Measurements from ENCODE around the gene ASPSCR1. TPM values are rescaled to one million over a fixed set of nuclear protein-coding genes. Genes with fewer than 3 reads are reported as not detected.

The ASPSCR1 gene
- total and polyA plus RNA-seq, 2 of the 13 experiments (the other 11 are each of a cell fraction or from before 2014, with no cell fraction given): 274 to 314 TPM

GRCh38 chr17:82021107-82021899, 43.9 kb downstream of the ASPSCR1 start (continued):
- TF ChIP-seq ATF7-NPFF (CRISPR knock-in tag; IDR thresholded peaks at IDR 0.05; ENCODE audit: low read depth): peak; percentile 90
- no peak for TF ChIP-seq ZNF567 (CRISPR knock-in tag; IDR thresholded peaks at IDR 0.05; ENCODE audit: borderline replicate concordance)
- no peak; the same call in 1 of the 2 replicates for TF ChIP-seq HBP1 (CRISPR knock-in tag; IDR thresholded peaks at IDR 0.05; ENCODE audit: low read depth)
- TF ChIP-seq ZFP1 (CRISPR knock-in tag; IDR thresholded peaks at IDR 0.05): 0 out of 2 replicates have a peak, but pooled peaks have one; percentile 44
- TF ChIP-seq, protein P1, sequence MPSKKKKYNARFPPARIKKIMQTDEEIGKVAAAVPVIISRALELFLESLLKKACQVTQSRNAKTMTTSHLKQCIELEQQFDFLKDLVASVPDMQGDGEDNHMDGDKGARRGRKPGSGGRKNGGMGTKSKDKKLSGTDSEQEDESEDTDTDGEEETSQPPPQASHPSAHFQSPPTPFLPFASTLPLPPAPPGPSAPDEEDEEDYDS (CRISPR knock-in tag; IDR thresholded peaks at IDR 0.05): peak; percentile 21; the same call in 1 of the 2 replicates
- TF ChIP-seq GABPB1 (CRISPR knock-in tag; IDR thresholded peaks at IDR 0.05): peak; percentile 62
- TF ChIP-seq, protein P2, sequence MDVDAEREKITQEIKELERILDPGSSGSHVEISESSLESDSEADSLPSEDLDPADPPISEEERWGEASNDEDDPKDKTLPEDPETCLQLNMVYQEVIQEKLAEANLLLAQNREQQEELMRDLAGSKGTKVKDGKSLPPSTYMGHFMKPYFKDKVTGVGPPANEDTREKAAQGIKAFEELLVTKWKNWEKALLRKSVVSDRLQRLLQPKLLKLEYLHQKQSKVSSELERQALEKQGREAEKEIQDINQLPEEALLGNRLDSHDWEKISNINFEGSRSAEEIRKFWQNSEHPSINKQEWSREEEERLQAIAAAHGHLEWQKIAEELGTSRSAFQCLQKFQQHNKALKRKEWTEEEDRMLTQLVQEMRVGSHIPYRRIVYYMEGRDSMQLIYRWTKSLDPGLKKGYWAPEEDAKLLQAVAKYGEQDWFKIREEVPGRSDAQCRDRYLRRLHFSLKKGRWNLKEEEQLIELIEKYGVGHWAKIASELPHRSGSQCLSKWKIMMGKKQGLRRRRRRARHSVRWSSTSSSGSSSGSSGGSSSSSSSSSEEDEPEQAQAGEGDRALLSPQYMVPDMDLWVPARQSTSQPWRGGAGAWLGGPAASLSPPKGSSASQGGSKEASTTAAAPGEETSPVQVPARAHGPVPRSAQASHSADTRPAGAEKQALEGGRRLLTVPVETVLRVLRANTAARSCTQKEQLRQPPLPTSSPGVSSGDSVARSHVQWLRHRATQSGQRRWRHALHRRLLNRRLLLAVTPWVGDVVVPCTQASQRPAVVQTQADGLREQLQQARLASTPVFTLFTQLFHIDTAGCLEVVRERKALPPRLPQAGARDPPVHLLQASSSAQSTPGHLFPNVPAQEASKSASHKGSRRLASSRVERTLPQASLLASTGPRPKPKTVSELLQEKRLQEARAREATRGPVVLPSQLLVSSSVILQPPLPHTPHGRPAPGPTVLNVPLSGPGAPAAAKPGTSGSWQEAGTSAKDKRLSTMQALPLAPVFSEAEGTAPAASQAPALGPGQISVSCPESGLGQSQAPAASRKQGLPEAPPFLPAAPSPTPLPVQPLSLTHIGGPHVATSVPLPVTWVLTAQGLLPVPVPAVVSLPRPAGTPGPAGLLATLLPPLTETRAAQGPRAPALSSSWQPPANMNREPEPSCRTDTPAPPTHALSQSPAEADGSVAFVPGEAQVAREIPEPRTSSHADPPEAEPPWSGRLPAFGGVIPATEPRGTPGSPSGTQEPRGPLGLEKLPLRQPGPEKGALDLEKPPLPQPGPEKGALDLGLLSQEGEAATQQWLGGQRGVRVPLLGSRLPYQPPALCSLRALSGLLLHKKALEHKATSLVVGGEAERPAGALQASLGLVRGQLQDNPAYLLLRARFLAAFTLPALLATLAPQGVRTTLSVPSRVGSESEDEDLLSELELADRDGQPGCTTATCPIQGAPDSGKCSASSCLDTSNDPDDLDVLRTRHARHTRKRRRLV (CRISPR knock-in tag; IDR thresholded peaks at IDR 0.05): no peak
- no peak for TF ChIP-seq MYNN (CRISPR knock-in tag; IDR thresholded peaks at IDR 0.05; ENCODE audit: low read depth)
- peak; percentile 44; the same call in 1 of the 2 replicates for TF ChIP-seq ZNF746 (CRISPR knock-in tag; IDR thresholded peaks at IDR 0.05)
- peak; percentile 80; the same call in 1 of the 2 replicates for TF ChIP-seq ZNF251 (CRISPR knock-in tag; IDR thresholded peaks at IDR 0.05)
- no peak for TF ChIP-seq REXO4 (CRISPR knock-in tag; IDR thresholded peaks at IDR 0.05; ENCODE audit: borderline replicate concordance)
- peak; percentile 83; the same call in 1 of the 2 replicates for TF ChIP-seq RELA (CRISPR knock-in tag; IDR thresholded peaks at IDR 0.05)
- TF ChIP-seq ZNF737 (CRISPR knock-in tag; IDR thresholded peaks at IDR 0.05; ENCODE audit: borderline replicate concordance): 0 out of 2 replicates have a peak, but pooled peaks have one; percentile 26
- TF ChIP-seq, protein P3, sequence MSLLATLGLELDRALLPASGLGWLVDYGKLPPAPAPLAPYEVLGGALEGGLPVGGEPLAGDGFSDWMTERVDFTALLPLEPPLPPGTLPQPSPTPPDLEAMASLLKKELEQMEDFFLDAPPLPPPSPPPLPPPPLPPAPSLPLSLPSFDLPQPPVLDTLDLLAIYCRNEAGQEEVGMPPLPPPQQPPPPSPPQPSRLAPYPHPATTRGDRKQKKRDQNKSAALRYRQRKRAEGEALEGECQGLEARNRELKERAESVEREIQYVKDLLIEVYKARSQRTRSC (CRISPR knock-in tag; IDR thresholded peaks at IDR 0.05; ENCODE audit: low read depth): no peak
- TF ChIP-seq MNT (IDR thresholded peaks at IDR 0.05): no peak
- TF ChIP-seq, protein P4, sequence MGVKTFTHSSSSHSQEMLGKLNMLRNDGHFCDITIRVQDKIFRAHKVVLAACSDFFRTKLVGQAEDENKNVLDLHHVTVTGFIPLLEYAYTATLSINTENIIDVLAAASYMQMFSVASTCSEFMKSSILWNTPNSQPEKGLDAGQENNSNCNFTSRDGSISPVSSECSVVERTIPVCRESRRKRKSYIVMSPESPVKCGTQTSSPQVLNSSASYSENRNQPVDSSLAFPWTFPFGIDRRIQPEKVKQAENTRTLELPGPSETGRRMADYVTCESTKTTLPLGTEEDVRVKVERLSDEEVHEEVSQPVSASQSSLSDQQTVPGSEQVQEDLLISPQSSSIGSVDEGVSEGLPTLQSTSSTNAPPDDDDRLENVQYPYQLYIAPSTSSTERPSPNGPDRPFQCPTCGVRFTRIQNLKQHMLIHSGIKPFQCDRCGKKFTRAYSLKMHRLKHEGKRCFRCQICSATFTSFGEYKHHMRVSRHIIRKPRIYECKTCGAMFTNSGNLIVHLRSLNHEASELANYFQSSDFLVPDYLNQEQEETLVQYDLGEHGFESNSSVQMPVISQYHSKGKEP (CRISPR knock-in tag; IDR thresholded peaks at IDR 0.05): no peak
- no peak for TF ChIP-seq JUNB (CRISPR knock-in tag; IDR thresholded peaks at IDR 0.05; ENCODE audit: borderline replicate concordance)
- TF ChIP-seq IKZF1 (IDR thresholded peaks at IDR 0.05): no peak
